ENCODE data around the gene HEBP1.

HEBP1 gene

DNA sequence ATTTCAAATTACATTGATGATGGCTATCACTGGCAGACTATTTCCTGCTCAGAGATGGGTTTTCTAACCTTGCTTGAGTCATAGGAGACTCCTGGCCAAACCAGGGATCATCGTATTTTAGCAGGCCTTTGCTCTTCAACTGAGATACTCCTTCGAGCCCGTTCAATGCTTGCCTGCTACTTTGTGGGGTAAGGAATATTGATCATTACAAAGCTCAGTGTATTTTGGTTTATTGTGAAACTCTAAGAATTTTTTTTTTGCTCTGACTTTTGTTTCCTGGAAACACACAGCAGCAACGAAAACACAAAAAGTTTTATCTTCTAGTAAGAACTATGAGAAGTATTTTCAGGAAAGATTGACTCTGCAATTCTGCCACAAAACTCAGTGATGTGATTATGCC lies 52.2 kb downstream of the HEBP1 start:
- no peak for DNase-seq

DNA sequence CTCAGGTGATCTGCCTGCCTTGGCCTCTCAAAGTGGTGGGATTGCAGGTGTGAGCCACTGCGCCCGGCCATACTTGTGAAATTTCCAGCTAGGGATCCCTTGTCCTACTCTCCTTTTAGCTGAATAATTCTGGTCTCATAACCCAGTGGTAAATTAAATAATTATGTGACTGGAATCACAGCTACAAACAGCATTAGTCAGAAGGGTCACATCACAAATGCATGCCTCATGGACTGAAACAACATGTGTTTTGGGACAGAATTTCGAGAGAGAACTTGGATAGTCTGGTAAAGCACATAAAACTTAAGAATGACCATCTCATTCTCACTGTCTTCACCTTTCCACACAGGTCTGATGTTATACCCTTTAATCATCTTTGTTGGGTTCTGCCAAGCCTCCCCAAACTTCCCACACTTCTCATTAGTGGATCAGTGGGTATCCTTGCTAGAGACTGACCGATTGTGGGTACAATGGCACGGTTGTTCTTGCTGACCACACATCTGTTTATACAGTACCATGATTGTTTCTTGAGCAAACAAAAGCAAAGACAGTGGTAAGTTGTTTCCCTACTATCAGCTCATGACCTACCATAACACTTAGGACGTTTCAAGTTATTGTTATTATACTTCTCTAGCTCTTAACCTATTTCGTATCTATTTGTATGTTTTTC lies 53.2 kb downstream of the HEBP1 start:
- DNase-seq: no peak

DNA sequence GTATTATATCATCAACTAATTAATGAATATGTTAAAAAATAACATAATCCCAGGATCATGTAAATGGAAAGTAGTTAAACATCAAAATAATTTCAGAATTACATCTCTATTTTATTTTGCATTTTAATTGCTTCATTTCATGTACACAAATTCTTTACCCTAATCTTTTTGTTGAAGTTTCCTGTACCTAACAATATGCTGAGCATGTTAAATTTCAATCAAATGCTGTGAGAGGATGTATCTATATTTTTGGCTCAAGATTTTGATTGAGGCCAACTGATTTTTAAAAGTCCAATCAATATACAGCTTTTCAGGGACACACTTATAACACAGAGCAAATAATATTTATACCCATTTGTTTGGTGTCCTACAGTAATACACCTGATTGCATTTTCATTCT lies 54.5 kb downstream of the HEBP1 start:
- no peak for DNase-seq

- DNase-seq: no peak
These were observed 56.3 kb downstream of the HEBP1 start for GRCh38 chr12:12943586-12944260.

DNA sequence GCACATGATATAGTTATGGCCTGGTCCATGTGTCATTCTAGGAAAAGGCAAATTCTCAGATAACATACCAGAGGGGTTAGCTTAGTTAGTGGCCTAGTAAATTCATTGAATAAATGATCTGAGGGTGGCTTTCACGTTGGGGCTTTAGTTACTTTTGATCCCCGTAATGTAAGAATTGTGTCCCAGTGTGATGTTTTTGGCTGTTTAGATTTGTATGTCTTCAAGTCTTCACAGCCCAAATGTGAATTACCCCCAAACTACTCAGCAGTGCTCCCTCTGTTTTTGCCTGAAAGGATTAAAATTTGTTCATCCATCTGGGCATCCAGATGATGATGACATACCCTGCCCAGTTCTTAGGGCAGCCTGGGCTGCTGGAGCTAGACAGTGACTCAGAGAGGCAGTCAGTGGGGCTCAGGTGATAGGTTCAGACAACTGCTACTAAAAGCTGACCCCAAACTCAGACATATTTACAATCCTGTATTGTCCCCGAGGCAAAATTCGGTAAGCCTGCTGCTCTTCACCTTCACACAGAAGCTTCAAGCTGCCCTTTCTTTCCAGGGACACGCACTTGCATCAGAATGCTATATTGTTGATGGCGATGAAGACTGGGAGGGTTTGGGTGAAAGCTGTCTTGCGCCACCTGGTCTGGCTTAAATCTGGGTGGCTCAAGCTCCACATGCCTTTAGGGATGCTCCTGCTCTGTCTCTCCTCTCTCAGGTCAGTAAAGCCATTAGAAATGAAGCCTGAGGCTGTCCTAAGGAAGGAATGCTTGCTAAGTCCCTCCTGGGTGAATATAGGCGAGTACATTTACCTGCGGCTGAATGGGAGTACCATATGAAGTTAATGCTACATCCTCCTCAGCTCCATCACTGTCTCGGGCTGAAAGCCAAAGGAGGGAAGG lies 58.4 kb downstream of the HEBP1 start:
- DNase-seq: peak; percentile 45

DNA sequence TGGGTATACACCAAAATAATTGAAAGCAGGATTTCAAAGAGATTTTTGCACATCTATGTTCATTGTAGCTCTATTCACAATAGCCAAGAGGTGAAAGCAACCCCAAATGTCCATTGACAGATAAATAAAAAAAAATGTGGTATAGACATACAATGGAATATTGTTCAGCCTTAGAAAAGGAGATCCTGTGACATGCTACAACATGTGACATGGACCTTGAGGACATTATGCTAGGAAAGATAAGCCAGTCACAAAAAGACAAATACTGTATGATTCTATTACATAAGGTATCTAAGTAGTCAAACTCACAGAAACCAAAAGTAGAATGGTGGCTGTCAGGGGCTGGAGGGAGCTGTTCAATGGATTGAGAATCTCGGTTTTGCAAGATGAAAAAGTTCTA lies 60.2 kb downstream of the HEBP1 start:
- no peak for DNase-seq

- DNase-seq: no peak
These were observed 61.5 kb downstream of the HEBP1 start for GRCh38 chr12:12938541-12938940.

- DNase-seq: no peak
These were observed 63.0 kb downstream of the HEBP1 start for GRCh38 chr12:12936983-12937491.

DNA sequence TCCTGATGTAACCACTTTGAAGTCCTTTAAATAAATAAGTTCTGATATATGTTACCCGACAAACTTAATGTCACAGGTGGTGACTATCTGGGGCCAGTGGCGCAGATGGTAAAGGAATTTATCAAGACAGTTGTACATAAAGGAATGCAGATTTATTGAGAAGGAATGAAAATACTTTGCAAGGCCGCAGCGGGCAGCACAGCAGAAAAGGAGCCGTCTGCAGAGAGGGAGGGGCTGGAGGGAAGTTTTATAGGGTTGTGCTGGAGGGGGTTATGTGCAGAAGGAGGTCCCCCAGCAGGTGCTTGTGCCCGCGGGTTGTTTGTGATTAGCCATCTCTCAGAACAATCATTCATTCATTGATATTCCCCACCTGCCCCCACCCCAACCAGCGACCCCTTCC lies 65.5 kb downstream of the HEBP1 start:
- no peak for DNase-seq

GRCh38 chr12:12933742-12934141 lies 66.3 kb downstream of the HEBP1 start:
- no peak for DNase-seq

- no peak for DNase-seq
These were observed 69.3 kb downstream of the HEBP1 start for GRCh38 chr12:12930633-12931219.

DNA sequence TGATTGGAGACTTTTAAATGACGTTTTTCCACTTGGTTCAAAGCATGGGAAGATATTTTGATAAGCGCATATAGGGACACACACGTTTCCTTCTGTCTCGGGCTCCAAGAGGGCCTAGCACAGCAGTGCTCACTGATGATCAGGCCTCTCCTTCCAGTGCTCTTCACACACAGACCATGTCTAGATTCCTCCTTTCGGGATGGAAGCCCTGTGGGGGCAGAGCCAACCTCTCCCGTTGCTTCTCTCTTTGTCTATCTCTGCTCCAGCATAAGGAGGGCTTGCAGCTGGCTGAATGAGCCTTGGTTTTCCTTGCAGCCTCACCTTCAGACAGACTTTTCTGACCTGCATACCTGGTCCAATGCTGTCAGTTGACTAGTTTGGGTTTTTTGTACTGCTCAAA lies 70.4 kb downstream of the HEBP1 start:
- no peak for DNase-seq

- DNase-seq: no peak
These were observed 72.6 kb downstream of the HEBP1 start for GRCh38 chr12:12927211-12928079.

- DNase-seq: no peak
These were observed 73.4 kb downstream of the HEBP1 start for GRCh38 chr12:12926571-12927071.

- DNase-seq: no peak
These were observed 74.7 kb downstream of the HEBP1 start for GRCh38 chr12:12925388-12925787.

Measured in NCI-H82 (cell line).